GM18511 (cell line): Measurements from ENCODE around the gene ATP2B3.

Experiments
- ATAC-seq: cut with Tn5 transposase; IDR thresholded peaks from one replicate; pipeline ENCODE4 v1.9.1; 2021; ENCODE audit warnings: mild to moderate bottlenecking, moderate library complexity; ENCODE audit not compliant: unreplicated experiment

Gene ATP2B3

GRCh38 chrX:153631907-153632594 lies 114.6 kb downstream of the ATP2B3 start:
- ATAC-seq = no peak
